Immature natural killer cell (primary cell): Measurements from ENCODE around the gene MRPS35. TPM values are rescaled to one million over a fixed set of nuclear protein-coding genes. Genes with fewer than 3 reads are reported as not detected.
"Not testable (repeated sequence)": the region's sequence is repeated elsewhere in the genome, so short reads cannot be mapped to it uniquely, and the experiment has no call there.

ENCODE experiments used
- DNase-seq, 3 donors: peaks; one replicate each; pipeline ENCODE4 v3.0.0; 2022; ENCODE audit warnings: mixed read lengths in 1 of 3
- H3K27ac Mint-ChIP-seq, 6 donors: one replicate each; pipeline ENCODE4 v1.8.0; 2020; ENCODE audit warnings: mixed read lengths in 6 of 6, mild to moderate bottlenecking in 5 of 6, inconsistent platforms in 4 of 6, moderate library complexity in 3 of 6
- H3K27me3 Mint-ChIP-seq, 3 donors: one replicate each; pipeline ENCODE4 v1.8.0; 2020 to 2021; ENCODE audit warnings: low read depth in 3 of 3, mild to moderate bottlenecking in 3 of 3, mixed read lengths in 3 of 3, moderate library complexity in 3 of 3, inconsistent platforms in 1 of 3
- H3K36me3 Mint-ChIP-seq, 3 donors: one replicate each; pipeline ENCODE4 v1.8.0; 2020; ENCODE audit warnings: mixed read lengths in 3 of 3, inconsistent platforms in 2 of 3, mild to moderate bottlenecking in 2 of 3
- H3K4me1 Mint-ChIP-seq, 2 donors: one replicate each; pipeline ENCODE4 v1.8.0; 2020; ENCODE audit warnings: inconsistent platforms in 2 of 2, mild to moderate bottlenecking in 2 of 2, mixed read lengths in 2 of 2, moderate library complexity in 1 of 2
- H3K4me3 Mint-ChIP-seq, 5 donors: one replicate each; pipeline ENCODE4 v1.8.0; 2020; ENCODE audit warnings: mild to moderate bottlenecking in 5 of 5, mixed read lengths in 5 of 5, inconsistent platforms in 3 of 5, moderate library complexity in 3 of 5
- H3K9me3 Mint-ChIP-seq, 6 donors: one replicate each; pipeline ENCODE4 v1.8.0; 2020; ENCODE audit warnings: mild to moderate bottlenecking in 6 of 6, mixed read lengths in 6 of 6, inconsistent platforms in 4 of 6, moderate library complexity in 3 of 6
- polyA plus RNA-seq, 3 donors: library from polyadenylated mRNA; unstranded; fragments of 300-500 nt; fragmentation: Illumina TruSeq; gene quantifications; one replicate each; pipeline ENCODE4 v1.2.3, GENCODE V29; 2021

MRPS35 gene
- polyA plus RNA-seq, 3 donors from 2014 or later: 39.2 to 51.3 (median 41.4) TPM

DNA sequence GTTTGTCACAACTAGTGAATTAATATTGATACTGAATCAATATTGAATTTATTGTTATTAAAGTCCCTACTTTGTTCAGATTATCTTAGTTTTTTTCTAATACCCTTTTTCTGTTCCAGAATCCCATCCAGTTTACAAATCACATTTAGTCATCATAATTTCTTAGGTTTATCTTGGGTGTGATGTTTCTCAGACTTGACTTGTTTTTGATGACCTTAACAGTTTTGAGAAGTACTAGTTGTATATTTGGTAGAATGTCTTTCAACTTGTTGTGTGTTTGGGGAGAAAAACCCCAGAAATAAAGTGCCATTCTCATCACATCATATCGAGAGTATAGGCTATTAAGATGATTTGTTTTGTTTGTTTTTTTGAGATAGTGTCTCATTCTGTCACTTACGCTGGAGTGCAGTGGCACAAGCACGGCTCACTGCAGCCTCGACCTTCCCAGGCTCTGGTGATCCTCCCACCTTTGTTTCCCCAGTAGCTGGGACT is 19.5 kb downstream of the MRPS35 start:
- H3K4me1 Mint-ChIP-seq: no peaks in the 10 kb centered on the region
- no peak overlapping the region for H3K27ac Mint-ChIP-seq

DNA sequence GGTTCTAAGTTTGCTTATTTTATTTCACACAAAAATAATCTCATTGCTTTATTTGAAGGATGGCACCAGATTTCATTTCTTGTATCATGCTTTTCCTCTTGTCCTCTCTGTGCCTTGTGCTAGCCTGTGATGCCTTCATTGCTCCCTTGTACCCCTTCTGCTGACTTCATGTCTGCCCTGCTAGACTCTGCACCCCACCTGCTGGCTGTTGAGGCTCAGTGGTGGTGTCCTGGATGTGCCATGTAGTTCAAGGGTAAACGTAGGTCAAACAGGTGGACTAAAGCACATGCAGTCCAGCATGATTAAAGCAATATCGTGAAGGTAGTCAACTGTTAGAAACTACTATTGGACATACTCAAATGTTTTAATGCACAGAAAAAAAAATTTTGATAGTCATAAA is 21.6 kb downstream of the MRPS35 start:
- Mint-ChIP-seq H3K36me3 (peaks cover 14 to 34% (median 21%) of the 10 kb centered on the region in 3 donors), H3K9me3 (no peaks in the 10 kb centered on the region), H3K4me1 (no peaks in the 10 kb centered on the region), H3K27ac (no peak overlapping the region), H3K27me3 (no peaks in the 10 kb centered on the region), H3K4me3 (no peak overlapping the region)
- DNase-seq: no peak

More for the DNA sequence above, 19.5 kb downstream of the MRPS35 start:
- H3K9me3 Mint-ChIP-seq: no peaks in the 10 kb centered on the region
- H3K4me3 Mint-ChIP-seq: no peak overlapping the region
- peaks cover 12 to 29% (median 14%) of the 10 kb centered on the region in 3 donors for H3K36me3 Mint-ChIP-seq
- DNase-seq: no peak
- H3K27me3 Mint-ChIP-seq: no peaks in the 10 kb centered on the region

DNA sequence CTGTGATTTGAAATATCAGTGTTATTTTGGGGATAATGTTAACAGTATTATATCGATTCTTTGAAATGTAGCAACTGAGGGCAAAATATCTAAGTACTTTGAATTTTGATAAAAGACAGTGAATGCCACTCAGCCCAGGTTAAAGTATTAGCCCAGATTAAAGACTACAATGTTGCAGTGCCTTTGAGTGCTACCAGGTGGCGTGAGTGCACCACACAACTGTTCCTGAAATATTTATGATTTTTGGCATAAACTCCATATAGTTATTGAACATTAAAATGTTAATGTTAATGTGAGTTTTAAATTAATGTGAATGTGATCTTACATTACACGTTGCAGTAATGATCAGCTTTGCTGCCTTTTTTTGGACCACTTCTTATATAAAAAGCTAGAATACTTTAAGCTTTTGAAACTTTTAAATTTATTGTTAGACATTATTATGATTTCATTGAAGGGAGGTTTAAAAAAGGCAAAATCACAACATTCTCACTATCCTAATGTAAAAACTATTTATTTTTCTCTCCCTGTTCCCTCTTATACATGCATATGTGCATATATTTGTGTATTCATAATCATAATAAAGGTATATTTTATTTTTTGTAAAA is 22.5 kb downstream of the MRPS35 start:
- DNase-seq: peak in 2 of 3 donors; percentile 4 to 20
- H3K4me1 Mint-ChIP-seq: no peaks in the 10 kb centered on the region
- H3K4me3 Mint-ChIP-seq: no peak overlapping the region
- no peak overlapping the region for H3K27ac Mint-ChIP-seq
- H3K36me3 Mint-ChIP-seq: peaks cover 16 to 37% (median 25%) of the 10 kb centered on the region in 3 donors
- H3K9me3 Mint-ChIP-seq: no peaks in the 10 kb centered on the region
- H3K27me3 Mint-ChIP-seq: no peaks in the 10 kb centered on the region

DNA sequence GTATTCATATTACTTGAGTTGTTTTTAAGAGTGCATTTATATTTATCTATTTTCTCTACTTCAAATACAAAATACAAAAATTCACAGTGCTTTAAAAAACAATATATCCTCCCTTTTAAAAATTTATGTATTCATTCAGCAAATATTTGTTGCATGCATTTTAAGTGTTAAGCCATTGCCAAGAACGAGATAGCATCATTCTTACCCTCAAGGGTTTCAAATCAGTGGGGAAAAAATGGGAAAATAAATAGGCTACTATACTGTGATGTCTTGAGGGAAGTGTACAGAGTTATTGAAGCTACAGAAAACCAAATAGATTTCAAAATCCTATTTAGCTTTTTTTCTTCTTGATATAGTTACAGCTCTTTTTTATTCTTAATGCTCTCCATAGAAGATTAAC is 23.2 kb downstream of the MRPS35 start:
- H3K36me3 Mint-ChIP-seq: peaks cover 16 to 37% (median 25%) of the 10 kb centered on the region in 3 donors
- no peak overlapping the region for H3K4me3 Mint-ChIP-seq
- no peak overlapping the region for H3K27ac Mint-ChIP-seq
- DNase-seq: no peak
- H3K27me3 Mint-ChIP-seq: no peaks in the 10 kb centered on the region
- H3K4me1 Mint-ChIP-seq: no peaks in the 10 kb centered on the region
- no peaks in the 10 kb centered on the region for H3K9me3 Mint-ChIP-seq

DNA sequence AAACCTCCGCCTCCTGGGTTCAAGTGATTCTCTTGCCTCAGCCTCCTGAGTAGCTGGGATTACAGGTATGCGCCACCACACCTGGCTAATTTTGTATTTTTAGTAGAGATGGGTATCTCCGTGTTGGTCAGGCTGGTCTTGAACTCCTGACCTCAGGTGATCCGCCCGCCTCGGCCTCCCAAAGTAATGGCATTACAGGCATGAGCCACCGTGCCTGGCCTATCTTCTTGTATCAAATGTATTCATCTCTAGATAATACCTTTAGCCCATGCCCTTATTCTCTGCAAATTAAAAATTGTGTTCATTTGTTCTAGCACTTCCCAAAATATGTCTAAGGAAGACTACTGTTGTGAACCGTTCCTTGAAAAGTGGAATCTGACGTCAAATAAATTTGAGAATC is 23.7 kb downstream of the MRPS35 start:
- H3K27ac Mint-ChIP-seq, H3K9me3 Mint-ChIP-seq, H3K4me1 Mint-ChIP-seq, H3K27me3 Mint-ChIP-seq, H3K4me3 Mint-ChIP-seq, DNase-seq: not testable (repeated sequence)
- H3K36me3 Mint-ChIP-seq: peaks cover 16 to 35% (median 23%) of the 10 kb centered on the region in 3 donors

DNA sequence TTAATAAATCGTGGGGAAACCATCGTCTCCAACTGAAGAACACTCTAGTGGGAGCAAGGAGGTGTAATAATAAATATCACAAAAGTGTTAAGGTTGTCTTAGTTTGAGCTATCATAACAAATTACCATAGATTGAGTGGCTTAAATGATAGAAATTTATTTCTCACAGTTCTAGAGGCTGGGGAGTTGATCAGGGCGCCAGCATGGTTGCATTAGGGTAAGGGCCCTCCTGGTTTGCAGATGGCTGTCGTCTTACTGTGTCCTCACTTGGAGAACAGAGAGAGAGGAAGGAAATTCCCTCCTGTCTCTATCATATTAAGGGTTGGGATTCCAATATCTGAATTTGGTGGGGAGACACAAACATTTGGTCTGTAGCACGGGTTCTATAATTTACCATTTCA is 33.0 kb downstream of the MRPS35 start:
- Mint-ChIP-seq H3K9me3 (no peaks in the 10 kb centered on the region), H3K4me3 (no peak overlapping the region), H3K4me1 (no peaks in the 10 kb centered on the region), H3K36me3 (peaks cover 10 to 34% (median 17%) of the 10 kb centered on the region in 3 donors), H3K27me3 (peaks cover 0 to 4% (median 0%) of the 10 kb centered on the region in 3 donors), H3K27ac (no peak overlapping the region)
- DNase-seq: no peak

DNA sequence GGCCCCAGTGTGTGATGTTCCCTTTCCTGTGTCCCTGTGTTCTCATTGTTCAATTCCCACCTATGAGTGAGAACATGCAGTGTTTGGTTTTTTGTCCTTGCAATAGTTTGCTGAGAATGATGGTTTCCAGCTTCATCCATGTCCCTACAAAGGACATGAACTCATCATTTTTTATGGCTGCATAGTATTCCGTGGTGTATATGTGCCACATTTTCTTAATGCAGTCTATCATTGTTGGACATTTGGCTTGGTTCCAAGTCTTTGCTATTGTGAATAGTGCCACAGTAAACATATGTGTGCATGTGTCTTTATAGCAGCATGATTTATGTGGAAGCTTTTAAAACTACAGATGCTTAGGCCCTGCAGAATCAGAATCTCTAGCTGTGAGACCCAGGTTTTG is 35.1 kb downstream of the MRPS35 start:
- peaks cover 3 to 29% (median 17%) of the 10 kb centered on the region in 3 donors for H3K36me3 Mint-ChIP-seq
- H3K9me3 Mint-ChIP-seq, DNase-seq, H3K27ac Mint-ChIP-seq, H3K27me3 Mint-ChIP-seq, H3K4me3 Mint-ChIP-seq, H3K4me1 Mint-ChIP-seq: not testable (repeated sequence)

DNA sequence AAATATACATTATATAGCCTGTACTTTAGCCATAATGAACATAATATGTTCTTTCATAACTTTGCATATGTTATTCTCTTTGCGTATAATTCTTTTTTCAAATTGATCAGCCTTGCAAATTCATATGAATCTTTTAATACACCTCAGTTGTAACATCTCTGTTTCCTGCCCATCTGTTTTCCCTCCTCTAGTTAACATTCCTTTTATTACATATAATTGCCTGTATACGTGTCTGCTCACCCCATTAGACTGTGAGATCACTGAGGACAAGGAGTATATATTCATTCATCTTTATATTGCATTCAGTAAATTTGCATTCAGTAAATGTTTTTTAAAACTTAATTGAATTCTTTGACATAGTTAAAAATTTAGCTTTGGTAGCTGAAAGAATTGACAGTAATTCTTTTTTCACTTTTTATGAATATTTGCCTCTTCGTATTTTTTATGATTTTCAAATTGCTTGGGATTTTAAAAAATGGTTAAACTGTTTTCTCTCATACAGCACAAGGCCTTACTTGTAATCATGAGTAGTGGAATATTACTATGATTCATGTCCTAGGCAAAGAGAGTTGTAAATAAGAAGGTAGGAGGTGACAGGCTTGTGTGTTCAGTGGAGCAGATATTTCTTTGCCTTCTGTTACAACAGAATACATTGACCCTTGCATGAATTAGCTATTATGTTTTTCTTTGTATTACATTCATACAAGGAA is 36.6 kb downstream of the MRPS35 start:
- no peak for DNase-seq
- Mint-ChIP-seq H3K27me3 (peaks cover 0 to 5% (median 0%) of the 10 kb centered on the region in 3 donors), H3K27ac (no peak overlapping the region), H3K4me3 (no peak overlapping the region), H3K4me1 (no peaks in the 10 kb centered on the region), H3K36me3 (peaks cover 3 to 28% (median 17%) of the 10 kb centered on the region in 3 donors), H3K9me3 (no peaks in the 10 kb centered on the region)

DNA sequence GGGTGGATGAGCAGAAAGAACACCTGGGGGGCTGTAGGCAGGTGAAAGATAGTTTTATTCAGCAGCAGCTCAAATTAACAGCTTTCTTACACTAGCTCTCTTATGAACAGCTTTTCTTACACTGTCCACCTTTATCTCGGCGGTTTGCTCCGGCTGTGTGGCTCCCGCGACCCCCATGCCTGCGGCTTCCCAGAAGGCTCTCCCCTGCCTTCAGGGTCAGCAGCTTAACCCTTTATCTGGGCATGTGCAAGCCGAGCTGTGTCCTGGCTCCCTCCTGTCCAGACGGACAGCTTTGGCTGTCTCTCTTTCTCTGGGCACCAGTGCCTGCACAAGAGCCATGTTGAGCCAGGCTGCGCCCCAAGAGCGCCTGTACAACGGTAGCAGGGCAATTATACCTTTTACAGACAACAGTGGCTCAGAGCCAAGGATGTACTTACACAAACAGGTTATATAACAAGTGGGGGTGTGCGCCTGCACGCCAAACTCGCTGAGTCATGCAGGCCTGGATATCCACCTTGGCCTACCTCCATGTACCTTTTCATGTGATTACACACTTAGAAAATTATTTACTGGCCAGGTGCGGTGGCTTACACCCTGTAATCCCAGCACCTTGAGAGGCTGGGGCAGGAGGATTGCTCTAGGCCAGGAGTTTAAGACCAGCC is 40.9 kb downstream of the MRPS35 start:
- Mint-ChIP-seq H3K36me3 (peaks cover 9 to 23% (median 12%) of the 10 kb centered on the region in 3 donors), H3K4me3 (no peak overlapping the region), H3K4me1 (no peaks in the 10 kb centered on the region), H3K27me3 (peaks cover 0 to 1% (median 1%) of the 10 kb centered on the region in 3 donors), H3K27ac (no peak overlapping the region), H3K9me3 (no peaks in the 10 kb centered on the region)
- DNase-seq: no peak

DNA sequence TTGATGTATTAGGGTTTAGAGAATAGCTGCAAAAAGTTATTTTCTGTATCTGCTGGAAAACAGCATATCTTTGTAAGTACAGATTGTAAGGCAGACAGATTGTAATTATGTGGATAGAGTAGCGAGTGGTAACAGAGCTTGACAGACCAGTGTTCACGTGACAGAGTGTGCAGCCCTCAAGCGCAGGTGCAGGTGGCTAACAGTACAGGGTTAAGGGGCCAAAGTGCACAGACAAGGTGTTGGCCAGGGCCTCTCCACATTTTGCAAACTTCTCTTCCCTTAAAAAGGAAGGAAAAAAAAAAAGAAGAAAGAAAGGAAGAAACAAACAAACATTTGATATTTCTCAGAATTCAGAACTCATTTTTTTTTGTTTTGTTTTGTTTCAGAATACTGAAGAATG is 44.2 kb downstream of the MRPS35 start:
- H3K36me3 Mint-ChIP-seq: peaks cover 9 to 21% (median 17%) of the 10 kb centered on the region in 3 donors
- no peaks in the 10 kb centered on the region for H3K9me3 Mint-ChIP-seq
- no peak for DNase-seq
- H3K4me3 Mint-ChIP-seq: no peak overlapping the region
- no peaks in the 10 kb centered on the region for H3K4me1 Mint-ChIP-seq
- peaks cover 0 to 1% (median 1%) of the 10 kb centered on the region in 3 donors for H3K27me3 Mint-ChIP-seq
- H3K27ac Mint-ChIP-seq: no peak overlapping the region

DNA sequence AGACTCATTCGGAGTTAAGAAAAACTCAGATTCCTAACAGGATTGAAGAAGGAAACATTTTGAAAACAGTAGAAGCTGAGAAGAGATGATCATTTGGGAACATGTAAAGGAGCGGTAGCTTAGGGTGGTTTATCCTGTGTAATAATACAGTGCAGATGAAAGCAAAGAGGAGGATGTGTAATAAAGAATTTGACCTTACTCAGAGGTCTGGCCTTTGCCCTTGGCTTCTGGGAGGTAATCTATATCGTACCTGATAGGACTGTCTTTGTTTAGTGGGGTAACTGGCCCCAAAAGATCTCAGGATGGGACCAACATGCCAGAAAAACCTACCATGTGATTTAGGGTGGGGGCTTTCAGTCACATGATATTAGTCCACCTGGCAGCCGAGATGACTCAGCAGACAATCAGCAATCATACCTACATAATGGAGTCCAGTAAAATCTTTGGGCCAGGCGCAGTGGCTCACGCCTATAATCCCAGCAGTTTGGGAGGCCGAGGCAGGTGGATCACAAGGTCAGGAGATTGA is 46.1 kb downstream of the MRPS35 start:
- DNase-seq: no peak
- no peaks in the 10 kb centered on the region for H3K9me3 Mint-ChIP-seq
- H3K4me3 Mint-ChIP-seq: no peak overlapping the region
- peak overlapping the region in 2 of 6 donors; percentile 6 to 51 for H3K27ac Mint-ChIP-seq
- H3K4me1 Mint-ChIP-seq: no peaks in the 10 kb centered on the region
- H3K27me3 Mint-ChIP-seq: peaks cover 0 to 1% (median 0%) of the 10 kb centered on the region in 3 donors
- peaks cover 9 to 21% (median 20%) of the 10 kb centered on the region in 3 donors for H3K36me3 Mint-ChIP-seq

DNA sequence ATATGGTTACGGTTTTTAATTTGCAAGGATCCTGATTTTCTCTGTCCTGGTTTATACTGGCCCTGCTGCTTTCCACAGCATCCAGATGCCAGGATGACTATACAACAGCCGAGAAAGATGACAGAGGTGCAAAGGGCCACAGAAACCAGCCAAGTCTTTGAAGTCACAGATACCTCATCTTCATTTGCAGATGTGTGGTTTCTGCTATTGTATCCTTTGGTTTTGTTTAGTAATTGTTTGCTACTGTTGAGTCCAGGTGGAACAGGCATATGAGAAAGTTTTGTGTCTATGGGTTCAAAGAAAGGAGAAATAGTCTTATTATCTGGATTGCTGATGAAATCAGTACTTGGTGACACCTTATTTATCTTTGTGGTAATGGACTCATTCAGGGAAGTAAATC is 52.1 kb downstream of the MRPS35 start:
- no peaks in the 10 kb centered on the region for H3K9me3 Mint-ChIP-seq
- H3K4me1 Mint-ChIP-seq: no peaks in the 10 kb centered on the region
- no peak for DNase-seq
- H3K27me3 Mint-ChIP-seq: peaks cover 0 to 1% (median 0%) of the 10 kb centered on the region in 3 donors
- H3K36me3 Mint-ChIP-seq: peaks cover 0 to 5% (median 0%) of the 10 kb centered on the region in 3 donors
- no peak overlapping the region for H3K4me3 Mint-ChIP-seq
- no peak overlapping the region for H3K27ac Mint-ChIP-seq

DNA sequence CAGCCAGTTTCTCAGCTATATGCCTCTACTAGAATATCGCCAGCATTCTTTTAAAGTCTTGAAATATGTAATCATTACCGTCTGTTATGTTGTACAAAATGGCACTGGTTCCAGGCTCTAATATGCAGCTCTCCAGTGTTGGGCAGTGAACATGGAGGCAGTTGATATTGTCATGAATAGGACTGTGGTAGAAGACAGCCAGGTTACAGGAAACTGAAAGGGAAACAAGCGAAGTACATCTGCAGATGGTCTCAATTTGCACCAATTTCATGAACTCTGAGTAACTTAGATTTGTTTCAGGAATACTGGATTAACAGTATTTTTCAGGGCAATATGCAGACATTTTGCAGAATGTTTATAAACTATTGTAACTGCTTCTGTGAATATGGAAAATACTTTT is 56.0 kb downstream of the MRPS35 start:
- Mint-ChIP-seq H3K27me3 (peaks cover 0 to 1% (median 0%) of the 10 kb centered on the region in 3 donors), H3K9me3 (no peaks in the 10 kb centered on the region), H3K4me3 (no peak overlapping the region), H3K27ac (no peak overlapping the region), H3K4me1 (no peaks in the 10 kb centered on the region), H3K36me3 (peaks cover 0 to 5% (median 0%) of the 10 kb centered on the region in 3 donors)
- no peak for DNase-seq
